ENCODE data around the gene TTLL4.

TTLL4 gene

GRCh38 chr2:218708086-218708485, 2.5 kb upstream of the TTLL4 start:
- Histone ChIP-seq H3F3A (ENCODE audit: low read depth) (no peaks in the 10 kb centered on the region), H3K27me3 (ENCODE audit: insufficient read depth, low read length, poor library complexity, severe bottlenecking) (no peaks in the 10 kb centered on the region), H3K4me3 (ENCODE audit: low read length, poor library complexity, severe bottlenecking) (no peak overlapping the region), H3K4me2 (ENCODE audit: low read depth, low read length, poor library complexity, severe bottlenecking) (no peak overlapping the region), H3K9me3 (ENCODE audit: insufficient read depth, low read depth, low read length) (no peaks in the 10 kb centered on the region), H3K79me2 (ENCODE audit: insufficient read depth, low read length) (peaks cover 22% of the 10 kb centered on the region), H3K36me3 (ENCODE audit: insufficient read depth, low read length) (no peaks in the 10 kb centered on the region), H2AFZ (ENCODE audit: low read length) (no peak overlapping the region), H3K9ac (ENCODE audit: low read depth, low read length, poor library complexity, severe bottlenecking) (no peak overlapping the region), H3K4me1 (ENCODE audit: insufficient read depth, low read length, poor library complexity, severe bottlenecking) (peaks cover 17% of the 10 kb centered on the region), H3K9me2 (replicated peaks; ENCODE audit: low read depth, low read length) (no peaks in the 10 kb centered on the region), H4K20me1 (ENCODE audit: insufficient read depth, low read length, poor library complexity, severe bottlenecking) (peaks cover 9% of the 10 kb centered on the region)
- no peak for TF ChIP-seq CTCF (conservative IDR thresholded peaks at IDR 0.05; ENCODE audit: low read length)
- TF ChIP-seq EZH2phosphoT487 (IDR thresholded peaks at IDR 0.05; ENCODE audit: borderline replicate concordance) = no peak

DNA sequence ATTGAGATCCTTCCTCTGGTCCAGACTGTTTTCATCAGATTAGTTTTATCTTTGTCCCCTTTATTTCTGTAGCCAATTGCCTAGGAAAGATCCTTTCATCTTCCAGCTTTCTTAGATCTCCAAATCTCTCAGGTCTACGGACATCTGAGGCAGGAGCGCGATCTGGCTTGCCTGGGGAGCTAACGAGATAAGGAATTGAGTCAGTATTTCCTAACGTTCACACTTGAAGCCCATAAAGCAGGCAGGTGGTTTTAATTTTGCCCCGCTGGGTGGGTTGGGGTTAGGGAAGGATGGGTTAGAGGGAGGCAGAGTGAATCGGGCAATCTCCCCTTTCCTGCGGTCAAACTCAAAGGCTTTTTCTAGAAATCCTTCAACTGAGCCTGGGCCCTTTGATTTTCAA, 727 bp upstream of the TTLL4 start:
- no peaks in the 10 kb centered on the region for H3K36me3 ChIP-seq (ENCODE audit: insufficient read depth, low read length)
- H2AFZ ChIP-seq (ENCODE audit: low read length) = peak overlapping the region; percentile 86
- no peak overlapping the region for H3K9ac ChIP-seq (ENCODE audit: low read depth, low read length, poor library complexity, severe bottlenecking)
- H3K4me1 ChIP-seq (ENCODE audit: insufficient read depth, low read length, poor library complexity, severe bottlenecking) = peaks cover 30% of the 10 kb centered on the region
- H3K27me3 ChIP-seq (ENCODE audit: insufficient read depth, low read length, poor library complexity, severe bottlenecking) = no peaks in the 10 kb centered on the region
- no peaks in the 10 kb centered on the region for H3F3A ChIP-seq (ENCODE audit: low read depth)
- no peaks in the 10 kb centered on the region for H3K9me3 ChIP-seq (ENCODE audit: insufficient read depth, low read depth, low read length)
- peaks cover 23% of the 10 kb centered on the region for H4K20me1 ChIP-seq (ENCODE audit: insufficient read depth, low read length, poor library complexity, severe bottlenecking)
- H3K79me2 ChIP-seq (ENCODE audit: insufficient read depth, low read length) = peaks cover 35% of the 10 kb centered on the region
- TF ChIP-seq CTCF (conservative IDR thresholded peaks at IDR 0.05; ENCODE audit: low read length) (no peak), EZH2phosphoT487 (IDR thresholded peaks at IDR 0.05; ENCODE audit: borderline replicate concordance) (no peak)
- H3K4me3 ChIP-seq (ENCODE audit: low read length, poor library complexity, severe bottlenecking) = no peak overlapping the region
- H3K9me2 ChIP-seq (replicated peaks; ENCODE audit: low read depth, low read length) = no peaks in the 10 kb centered on the region
- H3K4me2 ChIP-seq (ENCODE audit: low read depth, low read length, poor library complexity, severe bottlenecking) = no peak overlapping the region

- Histone ChIP-seq H3F3A (ENCODE audit: low read depth) (no peaks in the 10 kb centered on the region), H3K9me3 (ENCODE audit: insufficient read depth, low read depth, low read length) (no peaks in the 10 kb centered on the region), H4K20me1 (ENCODE audit: insufficient read depth, low read length, poor library complexity, severe bottlenecking) (peaks cover 23% of the 10 kb centered on the region), H3K4me1 (ENCODE audit: insufficient read depth, low read length, poor library complexity, severe bottlenecking) (peaks cover 30% of the 10 kb centered on the region), H3K9me2 (replicated peaks; ENCODE audit: low read depth, low read length) (no peaks in the 10 kb centered on the region), H3K4me3 (ENCODE audit: low read length, poor library complexity, severe bottlenecking) (no peak overlapping the region), H3K9ac (ENCODE audit: low read depth, low read length, poor library complexity, severe bottlenecking) (no peak overlapping the region), H3K79me2 (ENCODE audit: insufficient read depth, low read length) (peaks cover 35% of the 10 kb centered on the region), H3K36me3 (ENCODE audit: insufficient read depth, low read length) (no peaks in the 10 kb centered on the region), H2AFZ (ENCODE audit: low read length) (peak overlapping the region; percentile 86), H3K27me3 (ENCODE audit: insufficient read depth, low read length, poor library complexity, severe bottlenecking) (no peaks in the 10 kb centered on the region), H3K4me2 (ENCODE audit: low read depth, low read length, poor library complexity, severe bottlenecking) (no peak overlapping the region)
- TF ChIP-seq EZH2phosphoT487 (IDR thresholded peaks at IDR 0.05; ENCODE audit: borderline replicate concordance) = no peak
- TF ChIP-seq CTCF (conservative IDR thresholded peaks at IDR 0.05; ENCODE audit: low read length) = no peak
These were observed 325 bp upstream of the TTLL4 start for GRCh38 chr2:218710334-218710686.

Measured in Loucy (cell line).